GM12801 (cell line): Measurements from ENCODE around the gene LAMA3.

Experiments
- TF ChIP-seq, protein P1 (sequence below): IDR thresholded peaks from one replicate; pipeline ENCODE4 v1.5.1; 2011; ENCODE audit warnings: control low read depth; ENCODE audit not compliant: insufficient read length; ENCODE audit errors: extremely low read depth

Gene LAMA3

DNA sequence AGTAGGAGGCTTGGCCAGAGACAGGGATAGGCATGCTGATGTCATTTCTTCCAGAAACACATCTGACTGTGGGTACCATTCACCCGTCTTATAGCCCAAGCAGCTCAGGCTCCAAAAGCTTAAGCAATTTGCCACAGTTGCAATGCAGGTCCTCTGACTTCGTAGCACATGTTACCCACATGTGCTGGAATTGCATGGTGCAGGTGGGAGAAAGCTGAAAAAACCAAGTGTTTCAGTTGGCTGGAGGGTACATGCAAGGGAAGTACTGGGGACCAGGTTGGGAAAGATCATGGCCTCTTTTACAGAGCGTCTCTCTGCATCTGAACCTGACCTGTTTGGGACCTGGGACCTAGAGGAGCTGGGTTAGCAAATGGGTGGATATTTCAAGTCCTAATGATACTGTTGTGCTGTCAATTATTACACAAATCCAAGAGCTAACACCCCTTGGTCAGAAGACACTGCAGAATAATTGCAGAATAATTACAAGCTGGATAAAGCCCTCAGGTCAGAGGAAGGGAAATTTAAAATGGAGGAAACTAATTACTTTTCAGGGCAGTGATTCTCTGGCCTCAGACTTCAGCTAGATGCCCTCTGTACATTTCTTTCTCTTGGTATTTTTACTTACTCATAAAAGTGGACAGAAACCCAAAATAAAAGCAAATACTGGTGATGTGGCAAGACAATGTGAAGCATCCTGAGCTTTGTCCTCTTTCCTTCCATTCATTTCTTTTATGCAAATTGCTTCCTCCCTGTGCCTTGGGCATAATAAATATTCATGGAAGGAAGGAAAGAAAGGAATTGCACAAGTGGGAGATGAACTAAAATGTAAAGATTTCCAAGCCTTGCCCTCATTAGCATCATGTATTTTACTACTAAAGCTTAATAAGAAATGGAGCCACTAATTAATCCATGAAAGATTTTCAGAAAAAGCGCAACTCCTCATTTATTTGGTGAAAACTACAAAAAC is 279.7 kb downstream of the LAMA3 start:
- TF ChIP-seq, protein P1, sequence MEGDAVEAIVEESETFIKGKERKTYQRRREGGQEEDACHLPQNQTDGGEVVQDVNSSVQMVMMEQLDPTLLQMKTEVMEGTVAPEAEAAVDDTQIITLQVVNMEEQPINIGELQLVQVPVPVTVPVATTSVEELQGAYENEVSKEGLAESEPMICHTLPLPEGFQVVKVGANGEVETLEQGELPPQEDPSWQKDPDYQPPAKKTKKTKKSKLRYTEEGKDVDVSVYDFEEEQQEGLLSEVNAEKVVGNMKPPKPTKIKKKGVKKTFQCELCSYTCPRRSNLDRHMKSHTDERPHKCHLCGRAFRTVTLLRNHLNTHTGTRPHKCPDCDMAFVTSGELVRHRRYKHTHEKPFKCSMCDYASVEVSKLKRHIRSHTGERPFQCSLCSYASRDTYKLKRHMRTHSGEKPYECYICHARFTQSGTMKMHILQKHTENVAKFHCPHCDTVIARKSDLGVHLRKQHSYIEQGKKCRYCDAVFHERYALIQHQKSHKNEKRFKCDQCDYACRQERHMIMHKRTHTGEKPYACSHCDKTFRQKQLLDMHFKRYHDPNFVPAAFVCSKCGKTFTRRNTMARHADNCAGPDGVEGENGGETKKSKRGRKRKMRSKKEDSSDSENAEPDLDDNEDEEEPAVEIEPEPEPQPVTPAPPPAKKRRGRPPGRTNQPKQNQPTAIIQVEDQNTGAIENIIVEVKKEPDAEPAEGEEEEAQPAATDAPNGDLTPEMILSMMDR = no peak

DNA sequence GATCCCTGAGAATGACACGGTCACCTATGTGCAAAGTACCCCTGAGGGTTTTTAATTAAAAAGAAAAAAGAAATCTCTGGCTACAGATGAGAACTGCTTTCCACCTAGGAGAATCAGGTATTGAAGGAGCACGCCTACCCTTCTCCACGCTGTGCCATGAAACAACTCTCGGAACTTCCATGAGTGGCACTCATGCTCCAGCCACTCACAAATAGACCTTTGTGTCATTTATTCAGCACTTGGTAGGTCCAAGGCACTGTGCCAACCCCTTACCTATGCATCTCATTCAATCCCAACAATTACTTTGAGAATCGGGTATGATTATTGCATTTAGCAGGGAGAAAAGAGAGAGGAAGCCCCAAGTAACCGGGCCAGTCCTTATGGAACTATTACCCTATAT is 280.4 kb downstream of the LAMA3 start:
- TF ChIP-seq, protein P1 = no peak

DNA sequence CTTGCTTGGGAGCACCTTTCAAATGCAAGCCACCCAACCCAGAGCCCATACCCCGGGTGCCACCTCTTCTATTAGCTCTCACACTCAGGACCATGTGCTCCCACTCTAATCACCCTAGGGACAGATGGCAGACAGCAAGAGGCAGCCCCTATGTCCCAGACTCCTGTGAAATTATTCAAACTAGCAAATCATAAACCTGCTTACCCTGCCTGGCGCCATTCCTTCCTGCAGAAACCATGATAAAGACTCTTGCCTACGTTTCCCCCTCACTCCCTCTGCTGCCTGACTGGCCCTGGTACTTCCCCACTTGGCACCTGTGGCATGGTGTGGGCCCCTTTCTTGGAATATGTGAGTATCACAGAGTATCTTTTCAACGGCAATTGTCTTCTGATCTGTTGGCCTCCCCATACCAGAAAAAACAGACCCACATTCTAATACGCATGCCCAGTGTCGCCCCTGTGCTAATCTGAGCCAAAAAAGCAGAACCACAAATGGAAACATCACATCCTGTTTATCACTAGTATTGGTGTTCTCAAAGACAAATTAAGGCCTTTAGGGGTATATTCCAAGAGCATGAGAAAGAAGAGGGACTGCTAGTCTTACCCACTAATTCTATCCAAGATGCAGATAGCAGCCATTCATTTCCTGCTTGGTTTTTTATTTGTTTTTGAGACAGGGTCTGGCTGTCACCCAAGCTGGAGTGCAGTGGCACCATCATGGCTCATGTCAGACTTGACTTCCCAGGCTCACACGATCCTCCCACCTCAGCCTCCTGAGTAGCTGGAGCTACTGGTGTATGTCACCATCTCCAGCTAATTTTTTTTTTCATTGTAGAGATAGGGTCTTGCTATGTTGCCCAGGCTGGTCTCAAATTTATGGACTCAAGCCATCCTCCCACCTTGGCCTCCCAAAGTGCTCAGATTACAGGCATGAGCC is 281.2 kb downstream of the LAMA3 start:
- TF ChIP-seq, protein P1 = no peak

DNA sequence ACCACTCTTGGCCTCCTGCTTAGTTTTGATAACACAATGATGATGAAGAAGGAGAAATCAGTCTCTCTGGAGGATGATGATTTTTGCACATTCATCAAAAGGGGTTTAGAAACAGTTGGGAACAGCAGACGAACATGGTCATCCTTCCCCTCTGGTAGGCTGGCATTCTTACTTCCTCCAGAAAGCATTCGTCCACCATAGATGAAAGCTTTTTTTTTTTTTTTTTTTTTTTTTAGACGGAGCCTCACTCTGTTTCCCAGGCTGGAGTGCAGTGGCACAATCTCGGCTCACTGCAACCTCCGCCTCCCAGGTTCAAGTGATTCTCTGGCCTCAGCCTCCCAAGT is 281.8 kb downstream of the LAMA3 start:
- TF ChIP-seq, protein P1 = no peak

DNA sequence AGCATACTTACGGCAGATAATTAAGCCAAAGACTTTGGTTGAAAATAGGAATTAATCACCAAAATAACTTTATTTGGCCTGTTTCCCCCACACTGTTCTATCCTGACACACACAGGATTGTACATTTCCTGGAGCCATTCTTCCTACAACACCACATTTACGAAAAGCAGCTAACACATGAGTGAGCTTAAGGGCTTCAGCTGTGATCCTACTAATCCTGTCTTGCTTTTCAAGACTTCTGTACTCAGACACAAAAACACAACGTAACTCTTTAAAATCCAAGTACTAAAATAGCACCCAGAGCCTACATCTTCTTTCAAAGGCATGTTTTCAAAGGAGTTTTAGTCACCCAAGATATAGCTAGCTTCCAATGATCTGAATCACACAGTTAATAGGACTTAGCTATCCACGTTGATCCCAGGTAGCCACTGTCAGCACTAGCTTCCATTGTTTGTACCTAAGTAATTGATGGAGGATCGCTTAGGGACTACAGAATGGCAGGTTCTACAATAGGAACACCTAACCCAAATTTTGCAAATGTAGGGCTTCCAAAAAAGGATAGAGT is 282.5 kb downstream of the LAMA3 start:
- TF ChIP-seq, protein P1 = no peak

DNA sequence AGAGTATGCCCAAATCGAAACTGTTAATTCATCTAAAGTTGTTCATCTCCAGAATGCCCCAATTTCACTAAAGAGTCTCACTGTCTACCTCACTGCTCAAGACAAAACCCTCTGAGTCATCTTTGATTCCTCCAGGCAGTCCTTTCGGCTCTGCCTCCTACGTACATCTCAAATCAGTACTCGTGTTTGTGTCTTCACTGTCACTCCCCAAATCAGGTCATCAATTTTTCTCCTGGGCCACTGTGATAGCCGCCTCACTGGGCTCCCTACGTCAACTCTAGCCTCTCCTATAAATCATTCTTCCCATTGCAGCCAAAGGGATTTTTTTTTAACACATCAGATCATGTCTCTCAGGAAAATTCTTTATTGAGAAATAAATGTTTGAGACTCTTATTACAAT is 283.2 kb downstream of the LAMA3 start:
- TF ChIP-seq, protein P1 = no peak

DNA sequence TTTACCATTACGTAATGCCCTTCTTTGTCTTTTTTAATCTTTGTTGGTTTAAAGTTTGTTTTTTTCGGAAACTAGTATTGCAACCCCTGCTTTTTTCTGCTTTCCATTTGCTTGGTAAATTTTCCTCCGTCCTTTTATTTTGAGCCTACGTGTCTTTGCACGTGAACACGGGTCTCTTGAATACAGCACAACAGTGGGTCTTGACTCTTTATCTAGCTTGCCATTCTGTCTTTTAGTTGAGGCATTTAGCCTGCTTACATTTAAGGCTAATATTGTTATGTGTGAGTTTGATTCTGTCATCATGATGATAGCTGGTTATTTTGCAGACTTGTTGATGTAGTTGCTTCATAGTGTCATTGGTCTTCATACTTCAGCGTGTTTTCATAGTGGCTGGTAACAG is 287.9 kb downstream of the LAMA3 start:
- TF ChIP-seq, protein P1 = no peak
